Stomach smooth muscle (tissue), 2 donors: Measurements from ENCODE around the gene CAVIN4.

Source experiments
- H3K27ac ChIP-seq: one replicate; pipeline ENCODE4 v1.7.0; 2013; ENCODE audit warnings: mild to moderate bottlenecking, low read length, inconsistent platforms
- H3K27me3 ChIP-seq, 2 donors: one replicate each; pipeline ENCODE4 v1.7.0; 2013; ENCODE audit warnings: low read length in 2 of 2; ENCODE audit not compliant: insufficient read depth in 2 of 2, control insufficient read depth in 1 of 2
- H3K36me3 ChIP-seq, 2 donors: one replicate each; pipeline ENCODE4 v1.7.0; 2013; ENCODE audit warnings: low read length in 2 of 2; ENCODE audit not compliant: control insufficient read depth in 2 of 2, insufficient read depth in 2 of 2
- H3K4me1 ChIP-seq: one replicate; pipeline ENCODE4 v1.7.0; 2013; ENCODE audit warnings: low read length; ENCODE audit not compliant: control insufficient read depth, insufficient read depth
- H3K4me3 ChIP-seq, 2 donors: one replicate each; pipeline ENCODE4 v1.7.0; 2013; ENCODE audit warnings: low read length in 2 of 2
- H3K9ac ChIP-seq, 2 donors: one replicate each; pipeline ENCODE4 v1.7.0; 2013; ENCODE audit warnings: low read length in 2 of 2, mild to moderate bottlenecking in 1 of 2
- H3K9me3 ChIP-seq, 2 donors: one replicate each; pipeline ENCODE4 v1.7.0; 2013; ENCODE audit warnings: low read length in 2 of 2; ENCODE audit not compliant: control insufficient read depth in 2 of 2
- donor health status: healthy.
- donor health status: Pancreatic carcinoma.

The CAVIN4 gene

GRCh38 chr9:100577776-100578448, at the start of gene CAVIN4:
TSS of gene CAVIN4 (plus strand) at chr9:100578079. CDS start at chr9:100578144, 65 bp downstream.
- no peaks in the 10 kb centered on the region for H3K4me1 ChIP-seq
- H3K9me3 ChIP-seq, result no peaks in the 10 kb centered on the region
- H3K27me3 ChIP-seq, result no peaks in the 10 kb centered on the region
- no peaks in the 10 kb centered on the region for H3K36me3 ChIP-seq
- no peak within 1 kb of the TSS for H3K9ac ChIP-seq
- no peak within 1 kb of the TSS for H3K4me3 ChIP-seq
- H3K27ac ChIP-seq, result no peak within 1 kb of the TSS

DNA sequence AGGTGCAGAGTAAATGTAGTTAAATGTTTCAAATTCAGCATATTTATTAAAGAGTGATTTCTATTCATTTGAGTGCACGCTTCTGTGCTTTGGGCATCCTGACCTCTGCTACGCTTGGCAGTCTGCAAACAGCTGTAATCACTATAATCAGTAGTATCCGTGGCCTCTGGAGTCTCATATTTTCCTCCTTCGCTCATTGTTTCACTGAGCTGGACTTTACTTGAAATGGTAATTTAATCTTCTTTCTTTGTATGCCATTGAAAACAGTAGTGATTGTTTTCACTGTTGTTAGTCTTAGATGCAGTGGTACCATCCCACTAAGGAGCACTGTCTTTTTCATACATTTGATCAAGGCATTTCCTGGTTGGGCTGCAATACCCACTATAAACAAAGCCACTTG, 43.5 kb upstream of the CAVIN4 start:
- H3K36me3 ChIP-seq, result no peaks in the 10 kb centered on the region
- H3K9me3 ChIP-seq, result no peaks in the 10 kb centered on the region
- no peaks in the 10 kb centered on the region for H3K4me1 ChIP-seq
- H3K27ac ChIP-seq, result no peak overlapping the region
- H3K4me3 ChIP-seq, result no peak overlapping the region
- H3K9ac ChIP-seq, result no peak overlapping the region
- no peaks in the 10 kb centered on the region for H3K27me3 ChIP-seq

DNA sequence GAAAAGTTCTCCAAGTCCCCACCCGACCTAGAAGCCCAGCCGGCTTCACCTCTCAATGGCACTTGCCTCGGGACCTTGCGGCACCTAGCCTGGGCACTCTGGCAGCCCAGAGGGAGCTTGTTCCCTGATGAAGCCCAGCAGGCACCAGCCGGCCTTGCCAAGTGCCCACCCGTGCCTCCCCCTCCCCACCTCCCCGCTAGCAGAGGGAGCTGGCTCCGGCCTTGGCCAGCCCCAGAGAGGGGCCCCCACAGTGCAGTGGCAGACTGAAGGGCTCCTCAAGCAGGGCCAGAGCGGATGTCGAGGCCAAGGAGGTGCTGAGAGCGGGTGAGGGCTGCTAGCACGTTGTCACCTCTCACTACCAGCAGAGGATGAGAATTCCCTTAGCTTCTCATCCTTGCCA, 37.6 kb upstream of the CAVIN4 start:
- Histone ChIP-seq H3K4me3 (no peak overlapping the region), H3K4me1 (no peaks in the 10 kb centered on the region), H3K9me3 (no peaks in the 10 kb centered on the region), H3K27me3 (no peaks in the 10 kb centered on the region), H3K36me3 (no peaks in the 10 kb centered on the region), H3K9ac (no peak overlapping the region), H3K27ac (no peak overlapping the region)

DNA sequence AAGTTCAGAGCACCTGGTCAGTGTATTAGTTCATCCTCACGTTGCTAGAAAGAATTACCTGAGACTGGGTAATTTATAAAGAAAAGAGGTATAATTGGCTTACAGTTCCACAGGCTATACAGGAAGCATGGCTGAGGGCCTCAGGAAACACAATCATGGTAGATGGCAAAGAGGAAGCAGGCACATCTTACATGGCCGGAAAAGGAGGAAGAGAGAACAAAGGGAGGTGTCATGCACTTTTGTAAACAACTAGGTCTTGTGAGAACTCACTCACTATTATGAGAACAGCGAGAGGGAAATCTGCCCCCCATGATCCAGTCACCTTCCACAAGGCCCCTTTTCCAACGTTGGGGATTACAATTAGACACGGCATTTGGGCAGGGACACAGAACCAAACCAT, 28.8 kb upstream of the CAVIN4 start:
- H3K9ac ChIP-seq, result no peak overlapping the region
- no peaks in the 10 kb centered on the region for H3K4me1 ChIP-seq
- H3K27me3 ChIP-seq, result no peaks in the 10 kb centered on the region
- H3K27ac ChIP-seq, result no peak overlapping the region
- H3K4me3 ChIP-seq, result no peak overlapping the region
- H3K36me3 ChIP-seq, result no peaks in the 10 kb centered on the region
- no peaks in the 10 kb centered on the region for H3K9me3 ChIP-seq

- no peaks in the 10 kb centered on the region for H3K9me3 ChIP-seq
- no peaks in the 10 kb centered on the region for H3K36me3 ChIP-seq
- no peak overlapping the region for H3K4me3 ChIP-seq
- no peak overlapping the region for H3K27ac ChIP-seq
- H3K27me3 ChIP-seq, result no peaks in the 10 kb centered on the region
- no peak overlapping the region for H3K9ac ChIP-seq
- H3K4me1 ChIP-seq, result no peaks in the 10 kb centered on the region
Measured at GRCh38 chr9:100554935-100555401, 22.9 kb upstream of the CAVIN4 start.

DNA sequence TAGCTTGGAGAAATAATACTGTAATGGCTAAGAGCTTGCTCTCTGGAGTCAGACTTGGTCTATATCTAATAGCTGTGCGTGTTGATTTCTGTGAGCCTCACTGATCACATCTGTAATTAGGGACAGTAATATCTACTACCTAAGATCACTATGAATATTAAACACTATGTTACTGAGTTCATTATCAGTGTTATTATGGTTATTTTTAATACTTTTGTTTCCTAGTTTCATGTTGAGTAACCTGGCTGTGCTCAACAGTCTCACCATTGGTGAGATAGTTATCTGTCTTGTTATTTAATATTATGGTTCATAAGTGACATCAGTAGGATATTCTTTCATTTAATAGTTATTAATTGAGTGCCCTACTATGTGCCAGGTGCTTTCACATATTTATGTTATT, 22.4 kb upstream of the CAVIN4 start:
- no peaks in the 10 kb centered on the region for H3K9me3 ChIP-seq
- H3K9ac ChIP-seq, result no peak overlapping the region
- no peak overlapping the region for H3K27ac ChIP-seq
- H3K36me3 ChIP-seq, result no peaks in the 10 kb centered on the region
- no peaks in the 10 kb centered on the region for H3K27me3 ChIP-seq
- H3K4me3 ChIP-seq, result no peak overlapping the region
- H3K4me1 ChIP-seq, result no peaks in the 10 kb centered on the region

DNA sequence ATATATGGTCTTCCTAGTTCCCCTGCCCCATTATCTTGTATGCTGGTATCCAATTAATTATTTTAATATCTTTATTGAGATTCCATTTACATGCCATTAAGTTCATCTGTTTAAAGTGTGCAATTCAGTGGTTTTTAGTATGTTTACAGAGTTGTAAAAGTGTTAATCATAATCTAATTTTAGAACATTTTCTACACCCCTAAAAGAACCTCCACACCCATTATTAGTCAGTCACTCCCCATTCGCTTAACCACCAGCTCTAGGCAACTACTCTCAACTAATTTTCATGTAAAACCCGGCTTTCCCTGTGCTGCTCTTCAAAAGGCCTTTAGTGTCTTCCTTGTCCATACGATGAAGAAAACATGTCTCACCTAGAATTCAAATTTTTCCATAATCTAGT, 20.8 kb upstream of the CAVIN4 start:
- no peaks in the 10 kb centered on the region for H3K36me3 ChIP-seq
- no peaks in the 10 kb centered on the region for H3K4me1 ChIP-seq
- no peaks in the 10 kb centered on the region for H3K9me3 ChIP-seq
- H3K4me3 ChIP-seq, result no peak overlapping the region
- H3K9ac ChIP-seq, result no peak overlapping the region
- H3K27me3 ChIP-seq, result no peaks in the 10 kb centered on the region
- no peak overlapping the region for H3K27ac ChIP-seq

- peaks cover 0 to 2% of the 10 kb centered on the region in 2 donors for H3K36me3 ChIP-seq
- H3K9ac ChIP-seq, result no peak overlapping the region
- no peak overlapping the region for H3K4me3 ChIP-seq
- H3K27me3 ChIP-seq, result no peaks in the 10 kb centered on the region
- no peaks in the 10 kb centered on the region for H3K9me3 ChIP-seq
- H3K27ac ChIP-seq, result no peak overlapping the region
- no peaks in the 10 kb centered on the region for H3K4me1 ChIP-seq
Measured at GRCh38 chr9:100561256-100561655, 16.6 kb upstream of the CAVIN4 start.

GRCh38 chr9:100567856-100568255, 10.0 kb upstream of the CAVIN4 start:
- H3K27me3 ChIP-seq, result no peaks in the 10 kb centered on the region
- H3K9me3 ChIP-seq, result no peaks in the 10 kb centered on the region
- H3K4me3 ChIP-seq, result no peak overlapping the region
- H3K36me3 ChIP-seq, result peaks cover 0 to 3% of the 10 kb centered on the region in 2 donors
- no peaks in the 10 kb centered on the region for H3K4me1 ChIP-seq
- no peak overlapping the region for H3K27ac ChIP-seq
- no peak overlapping the region for H3K9ac ChIP-seq

DNA sequence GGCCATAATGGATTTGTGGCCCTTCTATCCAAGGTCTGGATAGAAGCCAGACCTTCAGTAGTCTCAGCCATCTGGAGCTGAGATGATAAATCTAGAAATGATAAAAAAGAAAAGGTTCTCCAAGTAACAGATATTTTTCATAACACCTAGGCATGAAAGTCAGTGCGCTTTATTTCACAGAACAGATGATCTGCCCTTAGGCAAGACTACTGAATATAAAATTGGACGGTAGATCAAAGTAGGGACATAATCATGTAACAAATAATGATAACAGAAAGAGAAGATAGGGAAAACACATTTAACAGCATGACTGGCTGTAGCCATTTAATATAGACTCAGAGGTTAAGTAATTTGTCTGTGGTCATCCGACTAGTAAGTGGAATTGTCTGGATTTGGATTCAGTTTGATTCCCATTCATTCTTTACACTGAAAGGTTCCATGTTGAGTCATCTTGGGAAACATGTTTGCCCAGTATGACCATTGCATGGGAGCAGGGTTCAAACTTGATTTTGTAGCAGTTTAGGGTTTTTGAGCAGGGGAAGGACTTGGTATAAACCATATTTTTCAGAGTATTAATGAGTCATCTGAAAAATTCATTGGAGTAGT, 4.1 kb upstream of the CAVIN4 start:
- no peak overlapping the region for H3K27ac ChIP-seq
- H3K4me1 ChIP-seq, result no peaks in the 10 kb centered on the region
- H3K4me3 ChIP-seq, result no peak overlapping the region
- no peaks in the 10 kb centered on the region for H3K9me3 ChIP-seq
- no peak overlapping the region for H3K9ac ChIP-seq
- no peaks in the 10 kb centered on the region for H3K36me3 ChIP-seq
- no peaks in the 10 kb centered on the region for H3K27me3 ChIP-seq

DNA sequence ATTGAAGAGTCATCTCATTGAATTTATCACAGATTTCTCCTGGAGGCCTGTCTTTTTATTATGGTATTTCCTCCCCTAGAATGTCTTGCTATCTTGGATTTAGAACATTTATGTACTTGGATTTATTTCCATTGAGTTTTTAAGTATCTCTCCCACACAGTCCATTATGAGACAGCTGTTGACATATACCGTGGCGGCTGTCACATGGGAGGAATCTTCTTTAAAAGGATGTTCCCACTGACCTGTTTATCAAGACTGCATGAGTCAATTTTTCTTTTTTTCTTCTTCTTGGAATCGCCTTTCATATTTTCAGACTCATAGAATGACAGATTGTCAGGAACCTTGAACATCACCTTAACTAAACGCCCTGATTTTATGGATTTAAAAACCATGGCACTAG, 2.9 kb upstream of the CAVIN4 start:
- Histone ChIP-seq H3K9me3 (no peaks in the 10 kb centered on the region), H3K4me3 (no peak overlapping the region), H3K9ac (no peak overlapping the region), H3K36me3 (no peaks in the 10 kb centered on the region), H3K4me1 (no peaks in the 10 kb centered on the region), H3K27me3 (no peaks in the 10 kb centered on the region), H3K27ac (no peak overlapping the region)
